Activated T-cell treated with anti-CD3 and anti-CD28 coated beads, Interleukin-2, amount 50 U/mL, for 48 hours (primary cell): ENCODE data around the gene PODXL.
"Not testable (repeated sequence)": the region's sequence is repeated elsewhere in the genome, so short reads cannot be mapped to it uniquely, and the experiment has no call there.

Experiments used
- DNase-seq, 2 experiments: peaks; one replicate each; pipeline ENCODE4 v3.0.0-alpha.2; 2020

PODXL gene

DNA sequence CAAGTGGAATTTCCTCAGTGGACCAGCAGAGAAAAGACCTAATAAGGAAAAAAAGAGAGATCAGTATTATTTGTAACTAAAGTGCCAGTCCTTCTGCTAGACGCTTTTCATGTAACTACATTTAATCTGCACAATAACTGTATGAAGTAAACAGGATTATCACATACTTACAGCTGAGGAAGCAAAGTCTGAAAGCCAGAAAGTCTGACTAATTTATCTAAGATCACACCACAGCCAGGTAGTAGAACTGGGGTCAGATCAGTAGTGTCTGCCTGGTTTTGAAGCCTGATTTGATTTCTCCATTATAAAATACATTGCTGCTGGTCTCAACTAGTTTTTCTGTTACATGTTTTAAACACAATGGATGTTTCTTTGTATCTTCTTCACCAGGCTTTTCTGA, 69.2 kb downstream of the PODXL start:
- DNase-seq, result no peak

DNA sequence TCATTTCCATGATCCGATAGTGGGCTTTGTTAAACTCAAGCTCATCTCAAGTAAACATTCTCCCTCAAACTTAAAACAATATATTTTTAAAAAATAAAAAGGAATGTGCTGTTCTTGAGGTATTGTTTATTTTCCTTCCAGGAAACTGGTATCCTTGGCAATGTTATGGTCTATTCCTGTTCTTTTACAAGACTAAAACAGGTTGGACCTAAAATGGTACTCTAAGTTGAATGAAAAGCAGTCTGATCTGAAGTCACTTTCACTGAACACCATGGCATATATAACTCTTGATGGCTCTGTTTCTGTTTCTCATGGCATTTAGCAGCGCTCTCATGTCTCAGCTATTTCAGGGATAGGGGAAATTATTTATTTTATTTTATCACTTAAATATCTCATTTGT, 70.1 kb downstream of the PODXL start:
- no peak for DNase-seq

DNA sequence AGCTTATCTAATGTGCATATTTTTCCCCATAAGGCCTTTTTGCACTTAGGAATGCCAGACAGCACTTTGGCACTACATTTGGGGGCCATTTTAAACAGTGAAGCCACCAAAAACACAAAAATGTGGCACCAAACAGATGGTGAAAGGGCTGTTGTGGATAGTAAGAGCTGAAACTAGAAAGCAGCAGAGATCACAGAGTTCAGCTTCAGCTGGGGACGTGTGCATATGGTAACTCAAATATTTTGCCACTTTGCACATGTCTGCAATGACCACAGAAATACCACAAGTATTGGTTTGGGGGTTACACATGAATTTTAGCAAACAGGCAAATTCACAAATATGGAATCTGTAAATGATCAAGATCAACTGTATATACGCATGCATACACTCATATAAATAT, 72.8 kb downstream of the PODXL start:
- DNase-seq, result no peak

DNA sequence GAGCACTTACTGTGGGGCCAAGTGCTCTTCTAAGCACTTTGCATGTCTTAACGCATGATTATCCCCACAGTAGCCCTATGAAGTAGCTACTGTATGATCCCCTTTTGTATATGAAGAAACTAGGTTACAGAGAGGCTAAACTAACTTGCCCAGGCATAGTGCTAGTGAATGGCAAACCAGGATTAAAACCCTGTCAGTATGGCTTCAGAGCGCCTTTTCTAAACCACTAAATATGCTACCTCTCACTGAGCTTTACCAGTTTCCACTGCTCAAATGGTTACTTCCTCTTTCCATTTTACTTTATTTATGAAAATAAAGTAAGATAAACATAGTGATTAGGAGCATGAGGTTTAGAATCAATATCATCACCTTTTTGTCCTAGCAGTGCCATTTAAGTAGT, 73.6 kb downstream of the PODXL start:
- DNase-seq, result no peak

DNA sequence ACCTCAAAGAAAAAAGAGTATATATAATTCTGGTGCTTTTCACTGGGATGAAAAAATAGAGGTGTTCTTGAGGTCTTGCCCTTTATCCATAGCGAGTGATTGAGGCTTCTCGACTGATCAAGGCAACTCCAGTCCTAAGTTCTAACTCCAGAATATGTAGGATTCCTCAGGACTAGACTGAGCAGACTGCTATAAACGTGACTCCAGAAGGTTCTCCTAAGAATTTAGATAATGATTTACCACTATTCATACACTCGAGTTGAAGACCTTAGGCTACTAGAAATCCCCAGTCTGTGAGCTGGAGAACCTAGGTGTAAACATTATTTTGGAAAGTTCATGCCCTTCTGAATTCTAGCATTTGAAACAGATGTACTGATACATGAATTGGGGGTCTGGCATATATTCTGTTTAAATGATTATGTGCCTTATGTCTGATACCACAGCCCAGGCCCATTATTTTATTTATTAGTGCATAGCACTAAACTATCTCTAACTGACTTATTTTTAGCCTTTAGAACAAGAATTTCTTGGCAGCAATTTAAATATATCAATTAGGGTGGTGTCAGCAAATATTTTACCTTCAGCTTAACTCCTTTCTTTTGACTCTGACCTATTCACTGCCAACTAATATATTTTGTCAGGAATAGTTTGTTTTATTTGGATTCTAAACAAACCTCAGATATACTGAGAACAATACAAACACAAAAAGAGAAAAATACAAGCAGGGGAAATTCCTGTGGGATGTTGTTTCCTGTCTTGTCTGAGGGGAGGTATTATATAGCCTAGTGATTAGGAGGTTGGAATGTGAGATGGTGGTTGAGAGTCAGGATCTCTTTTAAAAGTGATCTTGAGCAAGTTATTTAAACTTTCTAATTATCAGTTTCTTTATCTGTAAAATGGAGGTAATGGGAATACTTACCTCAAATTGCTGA, 75.8 kb downstream of the PODXL start:
- DNase-seq, result no peak

DNA sequence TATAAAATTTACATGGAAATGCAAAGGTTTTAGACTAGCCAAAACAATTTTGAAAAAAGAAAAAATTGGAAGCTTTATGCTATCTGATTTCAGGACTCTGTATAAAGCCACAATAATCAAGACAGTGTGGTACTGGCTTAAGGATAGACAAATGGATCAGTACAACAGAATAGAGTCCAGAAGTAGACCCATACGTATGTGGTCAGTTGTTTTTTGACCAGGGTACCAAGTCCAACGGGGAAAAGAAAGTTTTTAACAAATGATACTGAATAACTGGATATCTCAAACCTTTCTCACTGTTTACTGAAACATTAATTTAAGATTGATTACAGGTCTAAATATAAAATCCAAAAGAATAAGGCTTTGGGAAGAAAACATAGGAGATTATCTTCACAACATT, 79.7 kb downstream of the PODXL start:
- no peak for DNase-seq

DNA sequence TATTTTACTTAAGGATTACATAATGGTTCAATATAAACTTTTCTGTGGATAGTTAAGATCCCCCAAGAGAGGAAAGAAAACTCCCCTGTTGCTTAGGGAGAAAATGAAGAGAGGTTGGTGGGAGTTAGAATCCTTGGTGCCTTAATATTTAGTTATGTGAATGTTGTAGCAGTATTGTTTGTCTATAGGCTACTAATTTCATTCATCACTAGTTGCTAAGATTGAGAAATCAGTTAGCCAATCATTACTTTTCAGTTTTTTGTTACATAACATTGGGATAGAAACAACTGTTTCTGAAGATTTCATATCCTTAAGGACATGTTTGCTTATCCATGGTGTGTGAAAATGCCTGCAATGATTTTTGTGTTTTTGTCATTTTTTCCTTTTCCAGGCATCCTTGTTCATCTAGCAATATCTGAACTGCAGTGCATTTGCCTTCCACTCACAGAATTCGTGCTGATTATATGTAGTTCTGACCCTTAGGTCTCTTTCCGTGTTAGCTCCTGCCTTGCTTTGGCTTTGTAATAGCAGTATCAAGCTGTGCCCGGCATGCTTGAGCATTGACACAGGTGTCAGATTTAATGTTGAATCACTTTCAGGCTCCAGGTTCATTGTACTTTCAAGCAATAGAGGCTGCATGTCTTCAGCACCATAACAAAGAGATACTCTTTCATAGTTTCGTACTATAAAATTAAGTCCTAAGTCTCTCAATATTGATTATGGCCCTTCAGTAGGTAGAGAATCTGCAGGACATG, 85.0 kb downstream of the PODXL start:
- no peak for DNase-seq

DNA sequence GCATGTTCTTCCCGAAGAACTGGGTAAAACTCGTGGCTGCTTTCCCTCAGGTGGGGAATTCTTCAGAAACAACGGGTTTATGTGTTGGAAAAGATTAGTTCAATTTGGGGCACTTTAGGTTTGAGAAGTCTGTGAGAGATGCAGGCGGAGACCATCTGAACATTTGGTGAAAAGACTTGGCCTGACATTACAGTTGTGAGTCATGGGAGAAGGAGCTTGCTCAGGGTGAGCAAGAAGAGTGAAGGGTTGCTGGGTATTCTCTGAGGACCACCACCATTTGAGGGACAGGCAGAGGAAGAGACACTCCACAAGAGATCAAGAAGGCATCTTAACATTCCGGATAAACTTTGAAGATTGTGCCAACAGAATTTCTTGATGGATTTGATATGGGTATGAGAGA, 88.6 kb downstream of the PODXL start:
- no peak for DNase-seq

DNA sequence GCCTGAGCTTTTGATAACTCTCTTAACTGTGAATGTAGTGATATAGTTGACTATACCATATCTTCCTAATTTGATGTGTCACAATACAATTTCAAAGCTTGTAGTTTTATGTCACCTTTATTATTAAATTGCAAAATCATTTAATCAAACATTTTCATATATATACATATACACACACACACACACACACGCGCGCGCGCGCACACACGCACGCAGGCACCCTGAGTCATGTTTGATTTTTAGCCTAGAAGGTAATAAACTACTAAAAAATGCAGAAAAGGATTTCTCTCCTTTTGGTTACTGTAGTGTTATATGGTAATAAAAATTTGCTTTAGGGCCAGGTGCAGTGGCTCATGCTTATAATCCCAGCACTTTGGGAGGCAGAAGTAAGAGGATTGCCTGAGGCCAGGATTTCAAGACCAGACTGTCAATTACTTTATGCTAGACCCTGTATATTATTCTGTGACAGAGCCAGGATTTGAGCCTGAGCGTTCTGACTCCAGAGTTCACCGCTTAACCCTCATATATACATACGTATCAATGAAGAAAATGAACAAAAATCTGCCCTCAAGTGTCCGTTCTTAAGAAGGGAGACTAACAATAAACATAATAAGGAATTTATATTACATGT, 89.6 kb downstream of the PODXL start:
- DNase-seq, result no peak

DNA sequence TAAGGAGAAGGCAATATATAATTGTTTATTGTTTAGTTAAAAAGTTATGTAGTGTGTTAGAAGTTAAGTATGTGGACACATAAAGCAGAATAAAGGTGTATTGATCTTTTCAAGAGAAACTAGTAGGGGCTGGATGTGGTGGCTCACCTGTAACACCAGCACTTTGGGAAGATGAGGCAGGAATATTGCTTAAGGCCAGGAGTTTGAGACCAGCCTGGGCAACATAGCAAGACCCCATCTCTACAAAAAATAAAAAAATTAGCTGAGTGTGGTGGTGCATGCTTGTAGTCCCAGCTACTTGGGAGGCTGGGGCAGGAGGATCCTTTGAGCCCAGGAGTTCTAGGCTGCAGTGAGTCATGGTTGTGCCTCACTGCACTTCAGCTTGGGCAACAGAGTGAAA, 93.7 kb downstream of the PODXL start:
- DNase-seq, result not testable (repeated sequence)

DNA sequence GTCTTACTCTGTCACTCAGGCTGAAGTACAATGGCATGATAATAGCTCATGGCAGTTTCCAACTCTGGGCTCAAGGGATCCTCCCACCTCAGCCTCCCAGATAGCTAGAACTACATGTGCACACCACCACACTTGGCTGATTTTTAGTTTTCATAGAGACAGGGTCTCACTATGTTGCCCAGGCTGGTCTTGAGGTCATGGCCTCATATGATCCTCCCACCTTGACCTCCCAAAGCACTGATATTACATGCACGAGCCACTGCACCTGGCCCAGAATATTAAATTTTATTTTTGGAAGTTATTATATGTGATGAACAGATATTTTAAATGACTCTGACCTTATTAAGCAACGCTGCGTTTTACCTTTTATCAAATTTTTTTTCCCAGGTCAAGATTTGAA, 94.4 kb downstream of the PODXL start:
- DNase-seq, result no peak

DNA sequence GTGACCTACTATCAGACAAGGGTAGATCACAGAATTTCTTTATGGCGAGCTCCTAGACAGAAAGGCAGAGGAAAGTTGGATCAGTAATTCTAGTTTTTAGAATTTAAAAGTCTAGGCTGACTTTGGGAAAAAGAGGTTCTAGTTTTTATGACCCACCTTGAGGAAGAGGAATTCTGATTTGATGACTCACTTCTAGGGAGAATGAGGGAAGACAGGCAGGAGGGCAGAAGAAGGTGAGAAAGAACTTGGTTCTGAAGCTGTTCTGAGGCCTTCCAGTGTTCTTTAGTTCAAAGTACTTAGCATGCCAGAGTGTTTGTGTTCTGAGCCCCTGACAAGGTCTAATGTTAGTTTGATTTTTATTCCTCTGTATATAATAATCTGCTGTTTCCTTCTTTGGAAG, 97.2 kb downstream of the PODXL start:
- no peak for DNase-seq

DNA sequence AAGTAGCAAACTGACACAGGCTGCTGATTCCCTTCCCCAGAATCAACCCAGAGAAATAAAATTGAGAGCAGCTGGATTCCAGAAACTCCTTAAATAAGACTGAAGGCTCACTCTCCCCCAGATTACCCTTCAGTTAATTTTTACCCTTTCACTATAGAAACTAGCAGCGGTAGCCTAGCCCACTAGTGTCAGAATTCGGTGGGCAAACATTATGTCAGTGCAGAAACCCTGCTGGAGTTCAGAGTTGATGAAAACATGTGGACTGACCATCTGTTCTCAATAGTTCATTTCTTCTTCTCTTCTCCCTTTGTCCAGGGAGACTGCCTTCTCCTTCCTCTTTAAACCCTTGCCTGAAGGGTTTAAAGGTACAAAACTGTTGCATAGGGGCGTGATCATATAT, 100.1 kb downstream of the PODXL start:
- DNase-seq, result no peak

DNA sequence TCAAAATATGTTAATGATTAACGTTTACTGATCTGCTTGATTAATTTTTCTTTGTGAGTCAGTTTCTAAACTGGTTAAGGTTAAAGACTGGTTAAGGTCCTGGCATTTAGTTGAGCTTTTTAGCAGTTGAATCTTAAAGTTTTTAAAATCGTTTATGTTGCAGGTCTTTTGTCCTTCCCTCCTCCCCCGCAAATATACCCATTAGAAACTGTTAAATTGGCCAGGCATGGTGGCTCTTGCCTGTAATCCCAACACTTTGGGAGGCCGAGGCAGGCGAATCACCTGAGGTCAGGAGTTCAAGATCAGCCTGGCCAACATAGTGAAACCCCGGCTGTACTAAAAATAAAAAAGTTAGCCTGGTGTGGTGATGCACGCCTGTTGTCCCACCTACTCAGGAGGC, 100.9 kb downstream of the PODXL start:
- DNase-seq, result no peak

DNA sequence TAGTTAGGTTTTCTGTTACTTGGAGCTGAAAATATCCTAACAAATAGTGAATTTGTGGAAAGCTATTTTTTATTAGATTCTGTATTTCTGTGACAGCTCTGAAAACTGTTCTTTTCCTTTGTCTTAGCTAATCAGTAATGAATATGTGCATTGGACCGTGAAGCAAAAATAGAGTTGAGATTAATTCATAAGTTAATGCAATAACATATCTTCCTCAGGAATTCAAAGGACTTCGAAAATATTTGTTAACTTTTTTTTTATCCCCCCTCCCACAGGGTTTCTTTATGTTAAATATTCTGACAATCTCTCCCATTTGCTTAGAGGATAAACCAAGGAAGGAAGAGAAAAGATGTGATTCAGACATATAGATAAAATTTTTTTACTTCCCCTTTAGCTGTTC, 101.4 kb downstream of the PODXL start:
- no peak for DNase-seq

DNA sequence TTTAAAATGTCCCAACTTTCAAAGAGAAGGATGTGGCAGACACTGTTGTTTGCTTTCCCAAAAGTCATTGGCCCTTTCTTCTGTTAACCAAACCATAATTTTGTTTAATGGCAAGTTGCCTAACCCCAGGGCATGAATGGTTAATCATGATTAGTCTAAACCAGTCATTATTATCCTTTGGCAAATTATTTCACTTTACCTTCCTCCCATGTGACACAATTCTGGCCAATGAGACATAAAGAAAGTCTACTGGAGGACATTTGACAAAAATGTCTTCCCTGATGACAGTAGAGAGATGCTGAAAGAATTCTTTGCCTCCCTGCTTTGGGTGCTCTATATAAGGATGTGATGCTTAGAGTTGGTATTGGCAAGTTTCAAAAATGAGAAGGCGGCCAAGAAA, 101.9 kb downstream of the PODXL start:
- no peak for DNase-seq
